ENCODE measurements around the gene STXBP4.

Gene STXBP4

GRCh38 chr17:54951286-54951685, 17.3 kb upstream of the STXBP4 start:
- Histone ChIP-seq H3K9me3 (ENCODE audit: low read depth, low read length) (no peaks in the 10 kb centered on the region), H3K9ac (ENCODE audit: insufficient read length) (no peak overlapping the region), H3K4me3 (no peak overlapping the region), H3K27ac (no peak overlapping the region), H3K36me3 (ENCODE audit: insufficient read depth, low read length) (peaks cover 77% of the 10 kb centered on the region)
- TF ChIP-seq POLR2AphosphoS5 (IDR thresholded peaks at IDR 0.05; ENCODE audit: borderline replicate concordance, low read depth, low read length) = no peak
- no peak for TF ChIP-seq FOXP2 (optimal IDR thresholded peaks at IDR 0.05; ENCODE audit: control extremely low read depth, extremely low read length, insufficient read depth)
- no peak for DNase-seq (ENCODE audit: low read depth, low spot score)

- H3K36me3 ChIP-seq (ENCODE audit: insufficient read depth, low read length) = peaks cover 70% of the 10 kb centered on the region
- TF ChIP-seq FOXP2 (optimal IDR thresholded peaks at IDR 0.05; ENCODE audit: control extremely low read depth, extremely low read length, insufficient read depth) = no peak
- TF ChIP-seq POLR2AphosphoS5 (IDR thresholded peaks at IDR 0.05; ENCODE audit: borderline replicate concordance, low read depth, low read length) = peak; percentile 47
- no peak for DNase-seq (ENCODE audit: low read depth, low spot score)
- no peak overlapping the region for H3K4me3 ChIP-seq
- H3K27ac ChIP-seq = no peak overlapping the region
- no peaks in the 10 kb centered on the region for H3K9me3 ChIP-seq (ENCODE audit: low read depth, low read length)
- H3K9ac ChIP-seq (ENCODE audit: insufficient read length) = no peak overlapping the region
Measured at GRCh38 chr17:54956791-54957190, 11.8 kb upstream of the STXBP4 start.

DNA sequence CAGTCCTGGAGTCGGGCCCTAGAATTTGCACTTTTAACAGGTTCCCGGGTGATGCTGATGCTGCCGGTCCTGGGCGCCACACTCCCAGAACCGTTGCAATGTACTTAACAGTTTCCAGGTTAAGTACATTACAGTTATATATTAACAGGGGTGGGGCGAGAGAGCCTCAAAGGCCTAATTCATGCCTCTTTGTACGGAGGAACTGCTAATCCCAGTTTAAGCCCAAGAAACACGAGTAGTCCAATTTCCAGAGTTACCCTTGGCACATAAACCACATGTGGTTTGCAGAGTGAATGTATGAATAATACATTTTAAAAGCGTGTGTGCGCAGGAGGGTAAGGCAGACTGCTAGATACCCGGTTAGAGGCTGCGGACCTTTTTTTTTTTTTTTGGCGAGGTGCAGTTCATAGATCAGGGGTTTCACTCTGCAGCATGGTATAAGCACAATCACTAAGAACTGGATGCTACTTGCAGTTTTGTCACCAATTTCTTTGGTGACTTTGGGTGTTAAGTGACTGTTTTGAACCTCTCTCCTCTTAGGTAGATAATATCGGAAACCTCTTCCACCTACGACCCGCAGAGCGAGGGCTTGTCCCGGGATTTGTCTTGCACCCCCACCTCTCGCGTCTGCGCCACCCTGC, 824 bp upstream of the STXBP4 start:
- no peaks in the 10 kb centered on the region for H3K9me3 ChIP-seq (ENCODE audit: low read depth, low read length)
- no peak for DNase-seq (ENCODE audit: low read depth, low spot score)
- peak overlapping the region; percentile 96 for H3K4me3 ChIP-seq
- H3K9ac ChIP-seq (ENCODE audit: insufficient read length) = peak overlapping the region; percentile 98
- TF ChIP-seq FOXP2 (optimal IDR thresholded peaks at IDR 0.05; ENCODE audit: control extremely low read depth, extremely low read length, insufficient read depth) (no peak), EZH2 (IDR thresholded peaks at IDR 0.05) (no peak), POLR2AphosphoS5 (IDR thresholded peaks at IDR 0.05; ENCODE audit: borderline replicate concordance, low read depth, low read length) (no peak)
- peaks cover 33% of the 10 kb centered on the region for H3K36me3 ChIP-seq (ENCODE audit: insufficient read depth, low read length)
- no peak overlapping the region for H3K27ac ChIP-seq

DNA sequence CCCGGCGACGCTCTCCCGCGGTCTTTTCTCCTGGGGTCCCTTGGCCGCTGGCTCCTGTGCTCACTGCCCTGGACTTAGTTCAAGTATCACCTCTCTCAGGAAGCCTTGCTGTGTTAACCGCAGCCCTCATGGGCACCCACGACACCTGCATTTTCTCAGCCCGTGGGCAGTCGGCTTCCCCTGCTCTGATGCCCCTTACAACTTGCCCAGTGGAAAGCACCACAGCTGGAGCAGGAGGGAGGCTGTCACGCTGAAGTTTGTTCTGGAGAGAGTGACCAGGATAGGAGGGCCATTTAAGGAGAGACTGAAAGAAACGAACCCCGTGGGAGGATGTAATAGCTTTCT, 395 bp downstream of the STXBP4 start:
- H3K9me3 ChIP-seq (ENCODE audit: low read depth, low read length) = no peaks in the 10 kb centered on the region
- no peak for DNase-seq (ENCODE audit: low read depth, low spot score)
- H3K4me3 ChIP-seq = peak overlapping the region; percentile 96
- H3K36me3 ChIP-seq (ENCODE audit: insufficient read depth, low read length) = peaks cover 21% of the 10 kb centered on the region
- no peak for TF ChIP-seq FOXP2 (optimal IDR thresholded peaks at IDR 0.05; ENCODE audit: control extremely low read depth, extremely low read length, insufficient read depth)
- TF ChIP-seq POLR2AphosphoS5 (IDR thresholded peaks at IDR 0.05; ENCODE audit: borderline replicate concordance, low read depth, low read length) = no peak
- no peak for TF ChIP-seq EZH2 (IDR thresholded peaks at IDR 0.05)
- peak overlapping the region; percentile 35; the same call in 1 of the 2 replicates for H3K27ac ChIP-seq
- peak overlapping the region; percentile 98 for H3K9ac ChIP-seq (ENCODE audit: insufficient read length)

GRCh38 chr17:54969658-54970572, 1.4 kb downstream of the STXBP4 start:
- no peak for DNase-seq (ENCODE audit: low read depth, low spot score)
- Histone ChIP-seq H3K36me3 (ENCODE audit: insufficient read depth, low read length) (peaks cover 11% of the 10 kb centered on the region), H3K27ac (no peak overlapping the region), H3K4me3 (peak overlapping the region; percentile 96), H3K9me3 (ENCODE audit: low read depth, low read length) (no peaks in the 10 kb centered on the region), H3K9ac (ENCODE audit: insufficient read length) (peak overlapping the region; percentile 98)
- TF ChIP-seq EZH2 (IDR thresholded peaks at IDR 0.05) = no peak
- no peak for TF ChIP-seq FOXP2 (optimal IDR thresholded peaks at IDR 0.05; ENCODE audit: control extremely low read depth, extremely low read length, insufficient read depth)

- peaks cover 2% of the 10 kb centered on the region for H3K36me3 ChIP-seq (ENCODE audit: insufficient read depth, low read length)
- H3K9ac ChIP-seq (ENCODE audit: insufficient read length) = no peak overlapping the region
- DNase-seq (ENCODE audit: low read depth, low spot score) = no peak
- no peak overlapping the region for H3K27ac ChIP-seq
- no peaks in the 10 kb centered on the region for H3K9me3 ChIP-seq (ENCODE audit: low read depth, low read length)
- TF ChIP-seq EZH2 (IDR thresholded peaks at IDR 0.05) = no peak
- TF ChIP-seq FOXP2 (optimal IDR thresholded peaks at IDR 0.05; ENCODE audit: control extremely low read depth, extremely low read length, insufficient read depth) = no peak
- no peak for TF ChIP-seq POLR2AphosphoS5 (IDR thresholded peaks at IDR 0.05; ENCODE audit: borderline replicate concordance, low read depth, low read length)
- H3K4me3 ChIP-seq = no peak overlapping the region
Measured at GRCh38 chr17:54971147-54971546, 2.6 kb downstream of the STXBP4 start.

- no peak overlapping the region for H3K27ac ChIP-seq
- DNase-seq (ENCODE audit: low read depth, low spot score) = no peak
- no peak overlapping the region for H3K9ac ChIP-seq (ENCODE audit: insufficient read length)
- no peak overlapping the region for H3K4me3 ChIP-seq
- H3K9me3 ChIP-seq (ENCODE audit: low read depth, low read length) = no peaks in the 10 kb centered on the region
- peaks cover 5% of the 10 kb centered on the region for H3K36me3 ChIP-seq (ENCODE audit: insufficient read depth, low read length)
- TF ChIP-seq EZH2 (IDR thresholded peaks at IDR 0.05) (no peak), POLR2AphosphoS5 (IDR thresholded peaks at IDR 0.05; ENCODE audit: borderline replicate concordance, low read depth, low read length) (no peak), FOXP2 (optimal IDR thresholded peaks at IDR 0.05; ENCODE audit: control extremely low read depth, extremely low read length, insufficient read depth) (no peak)
Measured at GRCh38 chr17:54971901-54972300, 3.3 kb downstream of the STXBP4 start.

- Histone ChIP-seq H3K4me3 (no peak overlapping the region), H3K9me3 (ENCODE audit: low read depth, low read length) (no peaks in the 10 kb centered on the region), H3K27ac (no peak overlapping the region), H3K9ac (ENCODE audit: insufficient read length) (no peak overlapping the region), H3K36me3 (ENCODE audit: insufficient read depth, low read length) (peaks cover 9% of the 10 kb centered on the region)
- no peak for DNase-seq (ENCODE audit: low read depth, low spot score)
- TF ChIP-seq POLR2AphosphoS5 (IDR thresholded peaks at IDR 0.05; ENCODE audit: borderline replicate concordance, low read depth, low read length) (no peak), EZH2 (IDR thresholded peaks at IDR 0.05) (no peak), FOXP2 (optimal IDR thresholded peaks at IDR 0.05; ENCODE audit: control extremely low read depth, extremely low read length, insufficient read depth) (no peak)
Measured at GRCh38 chr17:54972406-54973138, 4.0 kb downstream of the STXBP4 start.
